ENCODE results near the gene MCEE. TPM values are rescaled to one million over a fixed set of nuclear protein-coding genes. Genes with fewer than 3 reads are reported as not detected.
"Not testable (repeated sequence)": the region's sequence is repeated elsewhere in the genome, so short reads cannot be mapped to it uniquely, and the experiment has no call there.

Gene MCEE
- 39.7 TPM for total RNA-seq
- long read RNA-seq, transcript MCEE-201 (3 exons, 835 nt) = major isoform, 14 of 23 reads
- long read RNA-seq, partial matches to known transcripts = 1 of 23 reads
- long read RNA-seq, other reads (novel, unspliced or antisense) = 8 of 23 reads

GRCh38 chr2:71130152-71130904 is at the start of gene MCEE, which contains the start of gene MPHOSPH10:
Gene MCEE (minus strand): TSS chr2:71130229. CDS start chr2:71130219, 10 bp downstream.
Gene MPHOSPH10 (plus strand): TSS chr2:71130634. CDS start chr2:71130666, 32 bp downstream.
- intact Hi-C loops (cut with micrococcal nuclease) = no loop called here
- Histone ChIP-seq H3K9me3 (replicated peaks) (no peaks in the 10 kb centered on the region), H3K36me3 (peaks cover 25% of the 10 kb centered on the region), H3K4me1 (peaks cover 61% of the 10 kb centered on the region), H3K4me3 (peak within 1 kb of the TSS; percentile 78), H3K27me3 (ENCODE audit: low read depth) (no peaks in the 10 kb centered on the region), H3K27ac (replicated peaks) (peak within 1 kb of the TSS; percentile 97)
- peak; percentile 91 for DNase-seq
- no peak for TF ChIP-seq CTCF (IDR thresholded peaks at IDR 0.05; ENCODE audit: borderline replicate concordance)

- H3K27ac ChIP-seq (replicated peaks); DNase-seq; intact Hi-C loops (cut with micrococcal nuclease): not testable (repeated sequence)
These were observed 48.8 kb upstream of the MCEE start for GRCh38 chr2:71178836-71179235.

GRCh38 chr2:71174207-71174606 is 44.2 kb upstream of the MCEE start:
- DNase-seq = no peak
- Histone ChIP-seq H3K27me3 (ENCODE audit: low read depth) (no peaks in the 10 kb centered on the region), H3K4me1 (no peaks in the 10 kb centered on the region), H3K27ac (replicated peaks) (no peak overlapping the region), H3K4me3 (no peak overlapping the region), H3K36me3 (no peaks in the 10 kb centered on the region), H3K9me3 (replicated peaks) (no peaks in the 10 kb centered on the region)
- intact Hi-C loops (cut with micrococcal nuclease) = no loop called here
- TF ChIP-seq CTCF (IDR thresholded peaks at IDR 0.05; ENCODE audit: borderline replicate concordance) = no peak

More at GRCh38 chr2:71178836-71179235, 48.8 kb upstream of the MCEE start:
- not testable (repeated sequence) for H3K9me3 ChIP-seq (replicated peaks); H3K27me3 ChIP-seq (ENCODE audit: low read depth); H3K36me3 ChIP-seq; H3K4me3 ChIP-seq; H3K4me1 ChIP-seq

- Histone ChIP-seq H3K9me3 (replicated peaks) (no peaks in the 10 kb centered on the region), H3K4me1 (no peaks in the 10 kb centered on the region), H3K36me3 (no peaks in the 10 kb centered on the region), H3K4me3 (no peak overlapping the region), H3K27ac (replicated peaks) (no peak overlapping the region), H3K27me3 (ENCODE audit: low read depth) (no peaks in the 10 kb centered on the region)
- no peak for TF ChIP-seq CTCF (IDR thresholded peaks at IDR 0.05; ENCODE audit: borderline replicate concordance)
- no peak for DNase-seq
- intact Hi-C loops (cut with micrococcal nuclease) = no loop called here
These were observed 43.1 kb upstream of the MCEE start for GRCh38 chr2:71173096-71173495.

- intact Hi-C loops (cut with micrococcal nuclease) = no loop called here
- Histone ChIP-seq H3K36me3 (no peaks in the 10 kb centered on the region), H3K27ac (replicated peaks) (no peak overlapping the region), H3K4me1 (no peaks in the 10 kb centered on the region), H3K27me3 (ENCODE audit: low read depth) (no peaks in the 10 kb centered on the region), H3K9me3 (replicated peaks) (no peaks in the 10 kb centered on the region), H3K4me3 (no peak overlapping the region)
- TF ChIP-seq CTCF (IDR thresholded peaks at IDR 0.05; ENCODE audit: borderline replicate concordance) = no peak
- no peak for DNase-seq
These were observed 36.8 kb upstream of the MCEE start for GRCh38 chr2:71166812-71167211.

Measured in left ventricle myocardium inferior (tissue), 1 donor.